ENCODE measurements around the gene CACNA2D1. TPM values are rescaled to one million over a fixed set of nuclear protein-coding genes. Genes with fewer than 3 reads are reported as not detected.

CACNA2D1 gene
- total and polyA plus RNA-seq, 9 of the 15 experiments (the other 6 are each of a cell fraction or from before 2014, with no cell fraction given), result 0.49 TPM; not detected in 8

DNA sequence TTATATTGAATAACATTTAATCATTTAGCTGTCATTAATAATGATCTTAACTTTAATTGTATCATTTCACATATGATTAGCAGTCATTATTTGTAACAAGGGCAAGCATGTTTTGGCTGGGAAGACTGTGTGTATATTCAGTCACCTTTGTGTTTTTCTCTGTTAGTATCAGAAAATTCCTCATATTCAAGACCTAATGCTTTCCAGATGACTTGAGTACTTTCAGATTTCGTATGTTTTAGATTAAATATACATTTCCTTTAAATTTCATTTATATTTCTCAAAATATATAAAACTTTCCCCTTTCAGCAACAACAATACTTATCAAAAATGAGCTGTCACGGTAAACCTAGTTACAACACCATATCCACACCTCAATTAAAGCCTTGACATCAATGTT lies 6.3 kb upstream of the CACNA2D1 start:
- Histone ChIP-seq H3K4me2 (ENCODE audit: insufficient read depth, low read length) (no peak overlapping the region), H3K4me1 (replicated peaks in 1 of 2; ENCODE audit: control insufficient read depth in 2 of 2, insufficient read depth in 2 of 2, low read length in 2 of 2) (no peaks in the 10 kb centered on the region), H3K36me3 (ENCODE audit: control insufficient read depth, insufficient read depth, low read length) (no peaks in the 10 kb centered on the region), H3K79me2 (ENCODE audit: control insufficient read depth, insufficient read depth, low read length) (no peaks in the 10 kb centered on the region), H3K9me1 (ENCODE audit: control insufficient read depth, insufficient read depth, low read length) (no peaks in the 10 kb centered on the region), H3K27ac (ENCODE audit: extremely low read depth, low read depth, low read length) (no peak overlapping the region), H3K4me3 (no peak overlapping the region), H3K27me3 (ENCODE audit: control insufficient read depth in 2 of 2, insufficient read depth in 2 of 2, low read length in 2 of 2) (no peaks in the 10 kb centered on the region), H2AFZ (ENCODE audit: low read depth, low read length) (no peak overlapping the region), H3K9me3 (replicated peaks; ENCODE audit: control insufficient read depth, insufficient read depth, low read depth, low read length) (no peaks in the 10 kb centered on the region), H3K9ac (ENCODE audit: insufficient read depth in 1 of 2, low read depth in 2 of 2, low read length in 2 of 2) (no peak overlapping the region), H4K20me1 (replicated peaks; ENCODE audit: control insufficient read depth, insufficient read depth, low read length) (no peaks in the 10 kb centered on the region)
- FAIRE-seq, result no peak
- 0% methylated on average over 2 of the region's 2 CpGs for WGBS (ENCODE audit: insufficient coverage, low coverage, missing lambda C conversion rate)
- ChIA-PET CTCF (ENCODE audit: low intra/inter-chr PET ratio) (no interaction called here), POLR2A (interaction anchor here (0.6 kb wide), 1 partner anchor 1544 kb away, joined by 3 read pairs; no protein-coding TSS in a partner anchor)
- DNase-seq (ENCODE audit: extremely low read depth in 1 of 4, low spot score in 3 of 4), result no peak
- in situ Hi-C loops (cut with MboI), result no loop called here
- no peak for ATAC-seq
- intact Hi-C loops (cut with micrococcal nuclease), result no loop called here
- no TSS peak for BruUV-seq (replicated peaks)
- TF ChIP-seq, protein P1, sequence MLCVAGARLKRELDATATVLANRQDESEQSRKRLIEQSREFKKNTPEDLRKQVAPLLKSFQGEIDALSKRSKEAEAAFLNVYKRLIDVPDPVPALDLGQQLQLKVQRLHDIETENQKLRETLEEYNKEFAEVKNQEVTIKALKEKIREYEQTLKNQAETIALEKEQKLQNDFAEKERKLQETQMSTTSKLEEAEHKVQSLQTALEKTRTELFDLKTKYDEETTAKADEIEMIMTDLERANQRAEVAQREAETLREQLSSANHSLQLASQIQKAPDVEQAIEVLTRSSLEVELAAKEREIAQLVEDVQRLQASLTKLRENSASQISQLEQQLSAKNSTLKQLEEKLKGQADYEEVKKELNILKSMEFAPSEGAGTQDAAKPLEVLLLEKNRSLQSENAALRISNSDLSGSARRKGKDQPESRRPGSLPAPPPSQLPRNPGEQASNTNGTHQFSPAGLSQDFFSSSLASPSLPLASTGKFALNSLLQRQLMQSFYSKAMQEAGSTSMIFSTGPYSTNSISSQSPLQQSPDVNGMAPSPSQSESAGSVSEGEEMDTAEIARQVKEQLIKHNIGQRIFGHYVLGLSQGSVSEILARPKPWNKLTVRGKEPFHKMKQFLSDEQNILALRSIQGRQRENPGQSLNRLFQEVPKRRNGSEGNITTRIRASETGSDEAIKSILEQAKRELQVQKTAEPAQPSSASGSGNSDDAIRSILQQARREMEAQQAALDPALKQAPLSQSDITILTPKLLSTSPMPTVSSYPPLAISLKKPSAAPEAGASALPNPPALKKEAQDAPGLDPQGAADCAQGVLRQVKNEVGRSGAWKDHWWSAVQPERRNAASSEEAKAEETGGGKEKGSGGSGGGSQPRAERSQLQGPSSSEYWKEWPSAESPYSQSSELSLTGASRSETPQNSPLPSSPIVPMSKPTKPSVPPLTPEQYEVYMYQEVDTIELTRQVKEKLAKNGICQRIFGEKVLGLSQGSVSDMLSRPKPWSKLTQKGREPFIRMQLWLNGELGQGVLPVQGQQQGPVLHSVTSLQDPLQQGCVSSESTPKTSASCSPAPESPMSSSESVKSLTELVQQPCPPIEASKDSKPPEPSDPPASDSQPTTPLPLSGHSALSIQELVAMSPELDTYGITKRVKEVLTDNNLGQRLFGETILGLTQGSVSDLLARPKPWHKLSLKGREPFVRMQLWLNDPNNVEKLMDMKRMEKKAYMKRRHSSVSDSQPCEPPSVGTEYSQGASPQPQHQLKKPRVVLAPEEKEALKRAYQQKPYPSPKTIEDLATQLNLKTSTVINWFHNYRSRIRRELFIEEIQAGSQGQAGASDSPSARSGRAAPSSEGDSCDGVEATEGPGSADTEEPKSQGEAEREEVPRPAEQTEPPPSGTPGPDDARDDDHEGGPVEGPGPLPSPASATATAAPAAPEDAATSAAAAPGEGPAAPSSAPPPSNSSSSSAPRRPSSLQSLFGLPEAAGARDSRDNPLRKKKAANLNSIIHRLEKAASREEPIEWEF (CRISPR knock-in tag; IDR thresholded peaks at IDR 0.05), result no peak
- no peak for TF ChIP-seq RNF2 (IDR thresholded peaks at IDR 0.05)
- TF ChIP-seq KDM5B (IDR thresholded peaks at IDR 0.05; ENCODE audit: insufficient replicate concordance, low read depth, low read length), result no peak
- no peak for TF ChIP-seq STAT5A (IDR thresholded peaks at IDR 0.05; ENCODE audit: borderline replicate concordance, low read length)
- TF ChIP-seq MYC (IDR thresholded peaks at IDR 0.05; ENCODE audit: low read depth, low read length), result no peak
- no peak for TF ChIP-seq MYC (CRISPR knock-in tag; IDR thresholded peaks at IDR 0.05; ENCODE audit: borderline replicate concordance, low read depth)
- TF ChIP-seq ZNF316 (IDR thresholded peaks at IDR 0.05), result no peak
- TF ChIP-seq MECOM (CRISPR knock-in tag; IDR thresholded peaks at IDR 0.05), result no peak
- TF ChIP-seq ESRRB (CRISPR knock-in tag; IDR thresholded peaks at IDR 0.05; ENCODE audit: borderline replicate concordance), result no peak
- TF ChIP-seq NR1H2 (CRISPR knock-in tag; IDR thresholded peaks at IDR 0.05), result no peak
- TF ChIP-seq ZNF217 (CRISPR knock-in tag; IDR thresholded peaks at IDR 0.05), result no peak
- TF ChIP-seq PCBP2 (IDR thresholded peaks at IDR 0.05; ENCODE audit: low read depth, low read length, poor library complexity, severe bottlenecking), result no peak
- TF ChIP-seq ZNF146 (CRISPR knock-in tag; IDR thresholded peaks at IDR 0.05; ENCODE audit: unreplicated experiment), result no peak
- TF ChIP-seq MEF2A (IDR thresholded peaks at IDR 0.05; ENCODE audit: control insufficient read depth, low read depth, low read length), result no peak

All from K562 (cell line).